Karpas-422 (cell line): ENCODE results near the gene ZNF562. TPM values are rescaled to one million over a fixed set of nuclear protein-coding genes. Genes with fewer than 3 reads are reported as not detected.

ENCODE experiments used
- DNase-seq: peaks from one replicate; pipeline ENCODE4 v3.0.0-alpha.2; 2015
- H2AFZ ChIP-seq: fragments of 200-600 bp; sonication (generic); 2 replicates; pipeline ENCODE4 v1.6.1; 2014; ENCODE audit warnings: antibody characterized with exemption, low read length, mixed read lengths
- H3K27ac ChIP-seq: fragments of 200-600 bp; sonication (generic); 2 replicates; pipeline ENCODE4 v1.5.1; 2014; ENCODE audit warnings: mild to moderate bottlenecking, low read length, moderate library complexity
- H3K27me3 ChIP-seq: fragments of 200-600 bp; sonication (generic); 2 replicates; pipeline ENCODE4 v1.6.1; 2014; ENCODE audit warnings: low read length, mixed read lengths
- H3K36me3 ChIP-seq: fragments of 200-600 bp; sonication (generic); 2 replicates; pipeline ENCODE4 v1.6.1; 2014; ENCODE audit warnings: low read length, mixed read lengths; ENCODE audit not compliant: insufficient read depth
- H3K4me1 ChIP-seq: fragments of 200-600 bp; sonication (generic); 2 replicates; pipeline ENCODE4 v1.6.1; 2014; ENCODE audit warnings: mild to moderate bottlenecking, low read length, mixed read lengths
- H3K4me2 ChIP-seq: fragments of 200-600 bp; sonication (generic); 2 replicates; pipeline ENCODE4 v1.6.1; 2014; ENCODE audit warnings: low read length, low read depth, mild to moderate bottlenecking; ENCODE audit not compliant: poor library complexity, severe bottlenecking
- H3K4me3 ChIP-seq: fragments of 200-600 bp; sonication (generic); 2 replicates; pipeline ENCODE4 v1.5.1; 2014; ENCODE audit warnings: mild to moderate bottlenecking, antibody characterized with exemption, low read length, mixed read lengths
- H3K79me2 ChIP-seq: fragments of 200-600 bp; sonication (generic); 2 replicates; pipeline ENCODE4 v1.6.1; 2014; ENCODE audit warnings: mild to moderate bottlenecking, low read length, mixed read lengths
- H3K9ac ChIP-seq: fragments of 200-600 bp; sonication (generic); 2 replicates; pipeline ENCODE4 v1.6.0; 2014; ENCODE audit warnings: low read length
- H3K9me2 ChIP-seq: fragments of 200-600 bp; sonication (generic), shearing (Covaris generic); replicated peaks from 2 replicates; pipeline ENCODE4 v1.6.0; 2014; ENCODE audit warnings: mild to moderate bottlenecking, low read length, moderate library complexity; ENCODE audit not compliant: insufficient read depth
- H3K9me3 ChIP-seq: fragments of 300-700, 200-600 bp; sonication (generic); 2 replicates; pipeline ENCODE4 v1.6.1; 2014; ENCODE audit warnings: low read length, mixed read lengths
- H4K20me1 ChIP-seq: fragments of 200-600 bp; sonication (generic); 2 replicates; pipeline ENCODE4 v1.6.1; 2014; ENCODE audit warnings: mild to moderate bottlenecking, antibody characterized with exemption, low read length, low read depth; ENCODE audit not compliant: insufficient read depth
- total RNA-seq: library from RNA; depleted of rRNA; stranded (reverse); fragments of >200 nt; shearing (Covaris generic); gene quantifications from 2 replicates; pipeline ENCODE4 v1.2.3, GENCODE V29; 2014; ENCODE audit warnings: low replicate concordance; rRNA removed

Gene ZNF562
- total RNA-seq, 1 experiment from 2014 or later: 35.5 TPM

- H3K9me3 ChIP-seq: no peaks in the 10 kb centered on the region
- no peaks in the 10 kb centered on the region for H3K27me3 ChIP-seq
- H3K4me1 ChIP-seq: no peaks in the 10 kb centered on the region
- H2AFZ ChIP-seq: no peak overlapping the region
- no peak overlapping the region for H3K4me3 ChIP-seq
- H3K9me2 ChIP-seq: no peaks in the 10 kb centered on the region
- no peaks in the 10 kb centered on the region for H3K79me2 ChIP-seq
- H3K4me2 ChIP-seq: no peak overlapping the region
- H3K27ac ChIP-seq: no peak overlapping the region
- H3K9ac ChIP-seq: no peak overlapping the region
- DNase-seq: no peak
- no peaks in the 10 kb centered on the region for H3K36me3 ChIP-seq
- H4K20me1 ChIP-seq: no peaks in the 10 kb centered on the region
These were observed 77.9 kb downstream of the ZNF562 start for GRCh38 chr19:9597027-9597426.

Other genes starting within 250 kb of the ZNF562 start
- gene ZNF266, start 239.5 kb downstream of the ZNF562 start, total RNA-seq: 21.4 and 54.3 TPM in 2 replicates
- gene ZNF560, start 176.5 kb downstream of the ZNF562 start, total RNA-seq: 0.14 TPM in 1 of 2 replicates, not detected in the other
- 5.7 and 8.1 TPM in 2 replicates for gene ZNF426, start 136.5 kb downstream of the ZNF562 start, total RNA-seq
- gene ZNF121, start 90.6 kb downstream of the ZNF562 start, total RNA-seq: 43.0 and 77.6 TPM in 2 replicates
- 16.1 and 35.2 TPM in 2 replicates for gene ZNF561, start 53.9 kb downstream of the ZNF562 start, total RNA-seq
- gene ZNF846, start 93.6 kb upstream of the ZNF562 start, total RNA-seq: 7.3 and 10.4 TPM in 2 replicates
- gene FBXL12, start 144.0 kb upstream of the ZNF562 start, total RNA-seq: 31.5 and 40.7 TPM in 2 replicates
- 303 and 490 TPM in 2 replicates for gene UBL5, start 152.8 kb upstream of the ZNF562 start, total RNA-seq
- gene PIN1, start 160.2 kb upstream of the ZNF562 start, total RNA-seq: 56.9 and 119 TPM in 2 replicates